ENCODE results near the gene GLRX5.

DNA sequence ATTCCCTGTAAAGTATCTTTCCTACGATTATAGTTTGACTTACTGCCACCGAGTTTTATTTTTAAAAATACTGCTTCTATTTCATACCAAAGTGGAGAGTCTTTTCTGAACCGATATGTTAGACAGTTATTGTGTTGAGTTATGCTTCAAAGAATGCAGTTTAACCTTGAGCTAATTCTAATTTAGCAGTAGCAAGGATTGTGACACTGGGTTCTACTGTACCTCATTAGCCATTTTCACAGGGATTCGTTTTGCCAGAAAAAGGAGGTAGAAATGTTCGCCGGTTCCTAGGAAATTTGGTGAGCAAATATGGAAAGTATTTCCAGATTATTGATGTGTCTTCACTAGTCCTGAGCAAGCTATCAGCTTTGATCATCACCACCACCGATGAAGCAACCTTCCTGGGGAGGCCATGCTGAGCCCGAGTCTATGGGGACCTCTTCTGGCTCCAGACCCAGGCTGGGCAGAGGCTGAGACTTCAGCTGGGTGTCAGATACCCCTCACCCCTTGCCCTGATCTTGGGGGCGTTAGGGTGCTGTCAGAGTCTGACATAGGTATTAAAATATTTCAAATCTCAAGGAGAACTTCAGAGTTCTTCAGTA, 13.6 kb downstream of the GLRX5 start:
- TF ChIP-seq, protein P1, sequence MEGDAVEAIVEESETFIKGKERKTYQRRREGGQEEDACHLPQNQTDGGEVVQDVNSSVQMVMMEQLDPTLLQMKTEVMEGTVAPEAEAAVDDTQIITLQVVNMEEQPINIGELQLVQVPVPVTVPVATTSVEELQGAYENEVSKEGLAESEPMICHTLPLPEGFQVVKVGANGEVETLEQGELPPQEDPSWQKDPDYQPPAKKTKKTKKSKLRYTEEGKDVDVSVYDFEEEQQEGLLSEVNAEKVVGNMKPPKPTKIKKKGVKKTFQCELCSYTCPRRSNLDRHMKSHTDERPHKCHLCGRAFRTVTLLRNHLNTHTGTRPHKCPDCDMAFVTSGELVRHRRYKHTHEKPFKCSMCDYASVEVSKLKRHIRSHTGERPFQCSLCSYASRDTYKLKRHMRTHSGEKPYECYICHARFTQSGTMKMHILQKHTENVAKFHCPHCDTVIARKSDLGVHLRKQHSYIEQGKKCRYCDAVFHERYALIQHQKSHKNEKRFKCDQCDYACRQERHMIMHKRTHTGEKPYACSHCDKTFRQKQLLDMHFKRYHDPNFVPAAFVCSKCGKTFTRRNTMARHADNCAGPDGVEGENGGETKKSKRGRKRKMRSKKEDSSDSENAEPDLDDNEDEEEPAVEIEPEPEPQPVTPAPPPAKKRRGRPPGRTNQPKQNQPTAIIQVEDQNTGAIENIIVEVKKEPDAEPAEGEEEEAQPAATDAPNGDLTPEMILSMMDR (IDR thresholded peaks at IDR 0.05; ENCODE audit: insufficient read depth, low read length, poor library complexity, severe bottlenecking): no peak
- no peak for TF ChIP-seq EZH2phosphoT487 (conservative IDR thresholded peaks at IDR 0.05; ENCODE audit: low read length)
